Right lobe of liver (tissue), 4 donors: ENCODE results near the gene TMEM44.

Experiments
- POLR2A ChIP-seq: fragments of 450-650 bp; IDR thresholded peaks from one replicate; pipeline ENCODE4 v1.6.1; 2017; ENCODE audit warnings: antibody characterized with exemption, mild to moderate bottlenecking
- TF ChIP-seq, protein P1 (sequence below), 4 donors: fragments of 200-600 bp in 3 of 4; fragments of 450-650 bp in 1 of 4; IDR thresholded peaks; one replicate each; pipeline versions ENCODE4 v1.5.1 to v1.8.0; 2016 to 2022; ENCODE audit warnings: antibody characterized with exemption in 4 of 4, mild to moderate bottlenecking in 2 of 4
- donor health status: DM: no; HTN: no; CAD: no.
- donor health status: DM: no; HTN: no; CAD: no.
- donor health status: DM: no; HTN: yes; CAD: no.

DNA sequence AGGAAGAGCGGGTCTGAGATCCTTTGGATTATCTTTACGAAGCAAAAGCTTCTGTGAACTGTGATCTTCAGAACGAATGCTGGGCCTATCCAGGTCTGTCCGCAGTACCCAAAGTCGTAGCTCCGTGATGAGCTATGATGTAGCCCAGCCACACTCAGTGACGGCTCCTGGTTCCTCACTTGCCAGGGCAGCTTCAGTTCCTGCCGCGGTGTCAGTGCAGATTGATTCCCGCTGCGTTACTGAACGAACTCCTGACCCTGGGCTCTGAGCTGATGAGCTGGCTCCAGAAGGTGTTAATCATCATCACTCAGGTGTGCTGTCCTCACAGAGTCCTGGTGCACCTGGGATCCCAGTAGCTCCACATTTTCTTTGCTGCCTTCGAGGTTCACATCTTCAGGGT, 45.0 kb downstream of the TMEM44 start:
- TF ChIP-seq, protein P1, sequence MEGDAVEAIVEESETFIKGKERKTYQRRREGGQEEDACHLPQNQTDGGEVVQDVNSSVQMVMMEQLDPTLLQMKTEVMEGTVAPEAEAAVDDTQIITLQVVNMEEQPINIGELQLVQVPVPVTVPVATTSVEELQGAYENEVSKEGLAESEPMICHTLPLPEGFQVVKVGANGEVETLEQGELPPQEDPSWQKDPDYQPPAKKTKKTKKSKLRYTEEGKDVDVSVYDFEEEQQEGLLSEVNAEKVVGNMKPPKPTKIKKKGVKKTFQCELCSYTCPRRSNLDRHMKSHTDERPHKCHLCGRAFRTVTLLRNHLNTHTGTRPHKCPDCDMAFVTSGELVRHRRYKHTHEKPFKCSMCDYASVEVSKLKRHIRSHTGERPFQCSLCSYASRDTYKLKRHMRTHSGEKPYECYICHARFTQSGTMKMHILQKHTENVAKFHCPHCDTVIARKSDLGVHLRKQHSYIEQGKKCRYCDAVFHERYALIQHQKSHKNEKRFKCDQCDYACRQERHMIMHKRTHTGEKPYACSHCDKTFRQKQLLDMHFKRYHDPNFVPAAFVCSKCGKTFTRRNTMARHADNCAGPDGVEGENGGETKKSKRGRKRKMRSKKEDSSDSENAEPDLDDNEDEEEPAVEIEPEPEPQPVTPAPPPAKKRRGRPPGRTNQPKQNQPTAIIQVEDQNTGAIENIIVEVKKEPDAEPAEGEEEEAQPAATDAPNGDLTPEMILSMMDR (IDR thresholded peaks at IDR 0.05) = no peak
- TF ChIP-seq POLR2A = no peak
